GM12873 (cell line): Measurements from ENCODE around the gene TMEM132D.

Experiments
- CTCF ChIP-seq: IDR thresholded peaks from 2 replicates; pipeline ENCODE4 v1.5.1; 2012; ENCODE audit warnings: low read depth, mild to moderate bottlenecking, moderate library complexity, low read length, control low read depth; ENCODE audit not compliant: insufficient read depth; ENCODE audit errors: missing control alignments

The TMEM132D gene

GRCh38 chr12:129831294-129831693, 72.5 kb downstream of the TMEM132D start:
- TF ChIP-seq CTCF, result no peak

DNA sequence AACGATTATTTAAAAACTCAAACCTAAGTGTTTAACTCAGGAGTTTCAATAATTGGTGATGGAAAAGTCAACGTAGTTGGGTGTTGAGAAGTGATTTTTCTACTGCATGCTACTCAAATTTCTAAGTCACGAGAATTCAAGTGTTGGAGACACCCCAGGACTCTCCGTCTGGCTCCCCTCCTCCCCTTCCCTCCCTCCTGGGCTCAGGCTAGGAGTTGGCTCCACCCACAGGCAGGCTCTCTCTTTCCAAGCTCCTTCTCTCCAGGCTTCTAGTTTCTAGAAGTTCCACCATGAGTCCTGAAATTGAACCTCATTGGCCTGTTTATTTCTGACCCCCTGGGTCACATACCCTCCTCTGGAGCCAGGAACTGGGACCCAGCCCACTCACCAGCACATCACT, 73.0 kb downstream of the TMEM132D start:
- TF ChIP-seq CTCF, result no peak

GRCh38 chr12:129827866-129828384, 75.9 kb downstream of the TMEM132D start:
- no peak for TF ChIP-seq CTCF

- no peak for TF ChIP-seq CTCF
Observed at GRCh38 chr12:129827102-129827865, 76.5 kb downstream of the TMEM132D start.

- TF ChIP-seq CTCF, result no peak
Observed at GRCh38 chr12:129826273-129826672, 77.6 kb downstream of the TMEM132D start.

DNA sequence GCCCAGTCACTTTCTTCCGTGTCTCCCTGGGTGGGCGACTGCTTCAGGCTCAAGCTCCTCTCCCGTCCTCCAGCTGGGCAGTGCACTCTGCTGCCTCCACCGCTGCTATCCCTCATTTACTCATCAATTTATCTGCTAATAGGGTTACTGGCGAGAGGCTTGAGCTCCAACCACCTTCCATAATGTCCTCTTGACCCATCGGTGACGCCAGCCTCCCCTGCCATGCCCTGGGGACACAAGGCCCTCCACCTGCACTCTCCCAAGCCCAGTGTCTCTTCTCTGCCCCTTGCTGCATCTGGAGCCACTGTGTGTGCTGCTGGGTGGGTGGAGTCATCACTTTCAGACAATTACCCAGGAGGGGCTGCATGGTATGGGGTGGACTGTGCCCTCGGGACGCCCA, 78.5 kb downstream of the TMEM132D start:
- no peak for TF ChIP-seq CTCF

- TF ChIP-seq CTCF, result no peak
Observed at GRCh38 chr12:129821964-129822363, 81.9 kb downstream of the TMEM132D start.
